ENCODE data around the gene TMEM131L.

The TMEM131L gene

GRCh38 chr4:153676486-153676885, 210.3 kb downstream of the TMEM131L start:
- no peak for FAIRE-seq

GRCh38 chr4:153676984-153677383, 210.8 kb downstream of the TMEM131L start:
- FAIRE-seq = no peak

GRCh38 chr4:153679486-153679885, 213.3 kb downstream of the TMEM131L start:
- no peak for FAIRE-seq

- FAIRE-seq = no peak
Measured at GRCh38 chr4:153683763-153684181, 217.6 kb downstream of the TMEM131L start.

GRCh38 chr4:153684182-153684970, 218.2 kb downstream of the TMEM131L start, which contains the start of gene TLR2:
Gene TLR2 (plus strand): TSS chr4:153684280. CDS start chr4:153702908, 18,628 bp downstream.
- no peak for FAIRE-seq

GRCh38 chr4:153684971-153685371, 218.8 kb downstream of the TMEM131L start:
- FAIRE-seq = no peak
